Heart left ventricle (tissue), 16 donors: Measurements from ENCODE around the gene ARHGEF37. TPM values are rescaled to one million over a fixed set of nuclear protein-coding genes. Genes with fewer than 3 reads are reported as not detected.
A peak's percentile ranks its signal among the peaks of the same experiment; 100 is the strongest.
"Not testable (repeated sequence)": the region's sequence is repeated elsewhere in the genome, so short reads cannot be mapped to it uniquely, and the experiment has no call there.

ENCODE experiments used
- ATAC-seq, 4 donors: fragments of 200-7000 bp; cut with Tn5 transposase; one replicate each; pipeline ENCODE4 v1.9.1; 2020 to 2022; ENCODE audit warnings: moderate library complexity in 4 of 4, mild to moderate bottlenecking in 3 of 4, moderate number of reproducible peaks in 1 of 4
- DNase-seq, 5 donors: peaks; one replicate each; pipeline ENCODE4 v3.0.0-alpha.2; 2020
- H3K27ac ChIP-seq, 12 donors: fragments of 200-600 bp; sonication (generic) in 4 of 12; one replicate each; pipeline versions ENCODE4 v1.5.0 to v1.8.0; 2016 to 2022; ENCODE audit warnings: mild to moderate bottlenecking in 2 of 12
- H3K27me3 ChIP-seq, 9 donors: fragments of 200-600 bp; sonication (generic) in 2 of 9; one replicate each; pipeline versions ENCODE4 v1.5.1 to v1.8.0; 2016 to 2022; ENCODE audit warnings: mild to moderate bottlenecking in 3 of 9
- H3K36me3 ChIP-seq, 9 donors: fragments of 200-600 bp; sonication (generic) in 2 of 9; one replicate each; pipeline versions ENCODE4 v1.5.0 to v1.8.0; 2018 to 2022; ENCODE audit warnings: mild to moderate bottlenecking in 2 of 9
- H3K4me1 ChIP-seq, 12 donors: fragments of 200-600 bp; sonication (generic) in 4 of 12; one replicate each; pipeline versions ENCODE4 v1.5.0 to v1.8.0; 2016 to 2022; ENCODE audit warnings: mild to moderate bottlenecking in 3 of 12
- H3K4me3 ChIP-seq, 12 donors: fragments of 200-600 bp; sonication (generic) in 4 of 12; one replicate each; pipeline versions ENCODE4 v1.5.0 to v1.8.0; 2017 to 2022; ENCODE audit warnings: mild to moderate bottlenecking in 9 of 12, moderate library complexity in 4 of 12
- H3K9me3 ChIP-seq, 12 donors: fragments of 200-600 bp; sonication (generic) in 4 of 12; one replicate each; pipeline versions ENCODE4 v1.5.0 to v1.8.0; 2016 to 2022; ENCODE audit warnings: mild to moderate bottlenecking in 1 of 12
- POLR2A ChIP-seq, 2 donors: fragments of 450-650 bp; IDR thresholded peaks; one replicate each; pipeline ENCODE4 v1.6.1; 2017; ENCODE audit warnings: antibody characterized with exemption in 2 of 2, mild to moderate bottlenecking in 2 of 2, moderate library complexity in 2 of 2
- WGBS, 4 donors: extraction: QIAGEN DNeasy Blood & Tissue Kit in 2 of 4; methylation state at CpG; one replicate each; pipeline versions ENCODE4 v1.1.5 to v1.1.7; 2013 to 2018; 5-methylcytosine and 5-hydroxymethylcytosine counted together
- intact Hi-C, 10 donors: fragments of 100-400 bp; cut with DNase I; formaldehyde crosslinking; loops; one replicate each; pipeline versions ENCODE4 v1.11.1 to v1.14.2; 2022
- polyA plus RNA-seq, 2 donors: library from polyadenylated mRNA; stranded (reverse); fragments of 200-250 nt; gene quantifications; one replicate each; pipeline ENCODE4 v1.2.3, GENCODE V29; 2013
- total RNA-seq, 9 donors: library from RNA; depleted of rRNA in 2 of 9; stranded (reverse); fragments of >200 nt in 2 of 9; fragmentation: NEBNext Ultra II Directional in 3 of 9; extraction: Animal tissue kit (Norgen Biotek cat#: 25700) in 3 of 9; gene quantifications; one replicate each; pipeline versions ENCODE4 v1.1.0 to v1.2.4, GENCODE V29; 2016 to 2023
- TF ChIP-seq, protein P1 (sequence below), 12 donors: fragments of 200-600 bp; sonication (generic) in 4 of 12; IDR thresholded peaks; one replicate each; pipeline versions ENCODE4 v1.5.0 to v1.8.0; 2018 to 2022; ENCODE audit warnings: antibody characterized with exemption in 12 of 12, mild to moderate bottlenecking in 5 of 12
- donor health status: ischemic (EF 13 %, LVEDD 7.1; RV severe dilation, severe dysfunction).
- donor health status: healthy with polysubstance abuse.
- donor health status: DM: no; HTN: yes; CAD: no.
- donor health status: DM: no; HTN: no; CAD: no.
- donor health status: ischemic (EF 25% LVEDD 6.9; RV normal size, moderate dysfunction).
- donor health status: ischemic (EF 25% LVEDD 5.7; RV mildly dilated, moderate dysfunction).
- donor health status: healthy.
- donor health status: DM: yes; HTN: yes; CAD: no.
- donor health status: ischemic (EF 35%, LVEDD 5.7; RV mildly dilated, moderate dysfunction).
- donor health status: nonischemic (EF 11% LVEDD 7.7; RV severe dilation, severe dysfunction).
- donor health status: DM: yes; HTN: yes; CAD: no.
- donor health status: PGD.
- donor health status: ischemic (EF 29% LVEDD 5.4; RV normal size, mild dysfunction).
- donor health status: nonischemic (EF 23%, LVEDD 6.1; RV moderate dilation, normal function).

Gene ARHGEF37
- total and polyA plus RNA-seq, 11 donors: 8.1 to 28.5 (median 17.9) TPM

DNA sequence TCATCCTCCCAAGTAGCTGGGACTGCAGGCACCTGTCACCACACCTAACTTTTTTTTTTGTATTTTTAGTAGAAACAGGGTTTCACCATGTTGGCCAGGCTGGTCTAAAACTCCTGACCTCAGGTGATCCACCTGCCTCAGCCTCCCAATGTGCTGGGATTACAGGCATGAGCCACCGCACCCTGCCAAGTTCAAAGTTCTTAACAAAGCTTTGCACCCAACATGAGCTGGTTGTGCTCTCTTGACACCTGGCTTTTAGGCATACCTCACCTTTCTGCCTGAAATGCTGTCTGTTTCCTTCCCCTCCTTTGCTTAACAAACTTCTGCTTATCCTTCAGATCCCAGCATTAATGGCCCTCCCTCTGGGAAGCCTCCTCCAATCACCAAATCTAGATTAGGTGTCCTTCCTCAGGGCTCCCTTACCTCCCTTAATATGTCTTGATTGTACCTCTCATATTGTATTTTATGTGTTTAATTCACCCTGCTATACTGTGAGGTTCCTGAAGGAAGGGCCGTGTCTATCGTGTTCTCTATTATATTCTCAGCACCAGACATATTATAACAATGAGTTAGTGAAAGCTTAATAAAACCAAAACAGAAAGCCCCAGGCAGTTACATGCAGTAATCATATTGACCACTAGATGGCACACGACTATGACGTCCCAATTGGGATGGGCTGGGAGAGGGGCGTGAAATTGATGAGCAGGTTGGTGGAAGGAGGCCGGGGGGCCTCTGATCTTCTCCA is 86.0 kb downstream of the ARHGEF37 start:
- Histone ChIP-seq H3K27me3 (no peaks in the 10 kb centered on the region), H3K36me3 (no peaks in the 10 kb centered on the region), H3K27ac (peak overlapping the region in 9 of 12 donors; percentile 32 to 79 (median 67)), H3K4me3 (no peak overlapping the region), H3K4me1 (peaks cover 0 to 32% (median 15%) of the 10 kb centered on the region in 12 donors), H3K9me3 (peaks cover 0 to 15% (median 3%) of the 10 kb centered on the region in 12 donors)
- TF ChIP-seq POLR2A (IDR thresholded peaks at IDR 0.05): no peak
- TF ChIP-seq, protein P1, sequence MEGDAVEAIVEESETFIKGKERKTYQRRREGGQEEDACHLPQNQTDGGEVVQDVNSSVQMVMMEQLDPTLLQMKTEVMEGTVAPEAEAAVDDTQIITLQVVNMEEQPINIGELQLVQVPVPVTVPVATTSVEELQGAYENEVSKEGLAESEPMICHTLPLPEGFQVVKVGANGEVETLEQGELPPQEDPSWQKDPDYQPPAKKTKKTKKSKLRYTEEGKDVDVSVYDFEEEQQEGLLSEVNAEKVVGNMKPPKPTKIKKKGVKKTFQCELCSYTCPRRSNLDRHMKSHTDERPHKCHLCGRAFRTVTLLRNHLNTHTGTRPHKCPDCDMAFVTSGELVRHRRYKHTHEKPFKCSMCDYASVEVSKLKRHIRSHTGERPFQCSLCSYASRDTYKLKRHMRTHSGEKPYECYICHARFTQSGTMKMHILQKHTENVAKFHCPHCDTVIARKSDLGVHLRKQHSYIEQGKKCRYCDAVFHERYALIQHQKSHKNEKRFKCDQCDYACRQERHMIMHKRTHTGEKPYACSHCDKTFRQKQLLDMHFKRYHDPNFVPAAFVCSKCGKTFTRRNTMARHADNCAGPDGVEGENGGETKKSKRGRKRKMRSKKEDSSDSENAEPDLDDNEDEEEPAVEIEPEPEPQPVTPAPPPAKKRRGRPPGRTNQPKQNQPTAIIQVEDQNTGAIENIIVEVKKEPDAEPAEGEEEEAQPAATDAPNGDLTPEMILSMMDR (IDR thresholded peaks at IDR 0.05): peak; percentile 69 to 91 (median 84)
- DNase-seq: peak in 1 of 5 donors; percentile 32
- intact Hi-C loops: loop anchor here in 2 of 10 donors (2.0 to 5.0 kb wide), 2 partner anchors 160 to 162 kb away; no protein-coding TSS in a partner anchor
- peak; percentile 49 to 61 (median 56) for ATAC-seq
- WGBS, 4 donors: 27 to 35% (median 30%) methylated on average over 7 of the region's 7 CpGs

DNA sequence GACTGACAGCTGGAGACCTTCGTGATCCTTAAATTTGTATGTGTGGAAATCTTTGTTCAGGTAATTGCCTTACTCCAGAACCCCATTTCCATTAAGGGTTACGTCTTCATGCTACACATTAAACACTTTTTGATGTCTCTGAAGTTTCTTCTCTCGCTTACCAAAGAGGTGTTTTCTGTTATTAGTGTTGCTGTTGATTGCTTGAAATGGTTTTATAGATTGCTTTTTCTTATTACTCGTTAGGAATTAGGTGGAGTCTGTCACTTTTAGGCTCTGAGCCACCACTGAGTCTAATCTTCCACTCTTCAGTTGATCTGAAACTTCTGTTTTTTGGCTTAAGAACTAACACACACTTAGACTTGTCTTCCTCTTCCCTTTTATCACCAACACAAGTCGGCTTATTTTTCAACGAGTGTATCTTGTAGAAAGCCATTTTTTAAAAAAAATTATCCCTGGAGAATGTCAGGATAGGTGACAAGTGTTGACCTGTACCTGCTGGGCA is 86.6 kb downstream of the ARHGEF37 start:
- intact Hi-C loops: loop anchor here in 2 of 10 donors (2.0 to 5.0 kb wide), 2 partner anchors 159 to 161 kb away; no protein-coding TSS in a partner anchor
- WGBS, 4 donors: 63 to 79% (median 67%) methylated on average over 6 of the region's 6 CpGs
- Histone ChIP-seq H3K27ac (peak overlapping the region in 2 of 12 donors; percentile 67 to 72), H3K4me1 (peaks cover 0 to 32% (median 15%) of the 10 kb centered on the region in 12 donors), H3K4me3 (no peak overlapping the region), H3K36me3 (no peaks in the 10 kb centered on the region), H3K9me3 (peaks cover 0 to 15% (median 3%) of the 10 kb centered on the region in 12 donors), H3K27me3 (no peaks in the 10 kb centered on the region)
- no peak for ATAC-seq
- DNase-seq: no peak
- TF ChIP-seq POLR2A (IDR thresholded peaks at IDR 0.05): no peak
- TF ChIP-seq, protein P1 (IDR thresholded peaks at IDR 0.05): peak in 3 of 12 donors; percentile 1 to 25 (median 25)

DNA sequence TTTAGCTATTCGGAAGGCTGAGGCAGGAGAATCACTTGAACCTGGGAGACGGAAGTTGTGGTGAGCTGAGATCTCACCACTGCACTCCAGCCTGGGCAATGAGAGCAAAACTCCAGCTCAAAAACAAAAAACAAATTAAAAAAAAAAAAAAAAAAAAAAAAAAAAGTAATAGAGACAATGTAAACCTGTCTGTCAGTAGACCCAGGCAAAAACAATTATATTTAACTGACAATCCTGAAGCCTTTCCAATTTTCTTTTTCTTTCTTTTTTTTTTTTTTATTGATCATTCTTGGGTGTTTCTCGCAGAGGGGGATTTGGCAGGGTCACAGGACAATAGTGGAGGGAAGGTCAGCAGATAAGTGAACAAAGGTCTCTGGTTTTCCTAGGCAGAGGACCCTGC is 88.0 kb downstream of the ARHGEF37 start:
- ATAC-seq, H3K4me3 ChIP-seq, H3K27ac ChIP-seq, H3K36me3 ChIP-seq, DNase-seq, H3K27me3 ChIP-seq: not testable (repeated sequence)
- Histone ChIP-seq H3K9me3 (peaks cover 0 to 15% (median 3%) of the 10 kb centered on the region in 12 donors), H3K4me1 (peaks cover 0 to 33% (median 14%) of the 10 kb centered on the region in 12 donors)
- intact Hi-C loops: loop anchor here in 1 of 10 donors (5.0 kb wide), 1 partner anchor 158 kb away; no protein-coding TSS in a partner anchor
- 80 to 100% (median 92%) methylated on average over 1 to 2 of the region's 3 CpGs for WGBS, 4 donors

DNA sequence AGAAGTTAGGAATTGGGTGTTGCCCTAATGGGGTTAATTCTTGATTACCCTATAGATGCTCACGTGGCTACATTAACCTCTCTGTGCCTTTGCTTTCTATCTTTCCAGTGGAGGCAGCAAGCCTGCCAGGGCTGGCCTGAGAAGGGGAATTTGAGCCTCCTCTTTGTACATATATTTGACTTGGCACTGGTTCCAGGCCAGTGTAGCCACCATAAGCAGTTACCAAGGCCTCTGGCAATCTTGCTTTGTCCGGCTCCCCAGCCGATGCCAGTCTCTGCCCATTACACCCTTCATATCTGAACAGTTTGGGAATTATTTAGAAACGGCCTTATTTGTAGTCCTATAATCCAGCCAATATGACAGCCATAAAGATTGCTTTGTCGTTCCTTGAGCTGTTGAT is 90.2 kb downstream of the ARHGEF37 start:
- ATAC-seq (no peak), DNase-seq (no peak)
- TF ChIP-seq, protein P1 (IDR thresholded peaks at IDR 0.05): no peak
- no peak for TF ChIP-seq POLR2A (IDR thresholded peaks at IDR 0.05)
- H3K27ac ChIP-seq: peak overlapping the region in 1 of 12 donors; percentile 40
- intact Hi-C loops: no loop called here
- H3K27me3 ChIP-seq: no peaks in the 10 kb centered on the region
- H3K4me3 ChIP-seq: no peak overlapping the region
- H3K4me1 ChIP-seq: peaks cover 0 to 37% (median 21%) of the 10 kb centered on the region in 12 donors
- 68 to 81% (median 77%) methylated on average over 4 to 5 of the region's 5 CpGs for WGBS, 4 donors
- peaks cover 0 to 15% (median 3%) of the 10 kb centered on the region in 12 donors for H3K9me3 ChIP-seq
- no peaks in the 10 kb centered on the region for H3K36me3 ChIP-seq
